ENCODE measurements around the gene RNF126.
"Not testable (repeated sequence)": the region's sequence is repeated elsewhere in the genome, so short reads cannot be mapped to it uniquely, and the experiment has no call there.

The RNF126 gene

GRCh38 chr19:662962-663681, at the start of gene RNF126:
Gene RNF126, minus strand, starts transcription at chr19:663214. Its CDS starts 93 bp downstream, at chr19:663121.
- peak; percentile 98 for DNase-seq (ENCODE audit: low spot score)

- no peak for DNase-seq (ENCODE audit: low spot score)
Observed at GRCh38 chr19:711254-711653, 48.2 kb upstream of the RNF126 start.

- DNase-seq (ENCODE audit: low spot score) = no peak
Observed at GRCh38 chr19:710767-711166, 47.8 kb upstream of the RNF126 start.

GRCh38 chr19:709965-710571, 47.1 kb upstream of the RNF126 start:
- DNase-seq (ENCODE audit: low spot score) = no peak

- DNase-seq (ENCODE audit: low spot score) = no peak
Observed at GRCh38 chr19:709196-709964, 46.4 kb upstream of the RNF126 start.

- DNase-seq (ENCODE audit: low spot score) = peak; percentile 72
Observed at GRCh38 chr19:708154-709143, 45.4 kb upstream of the RNF126 start, which contains the start of gene PALM. Gene PALM, plus strand, starts transcription at chr19:708935. Its CDS starts 212 bp downstream, at chr19:709147.

GRCh38 chr19:704447-704741, 41.4 kb upstream of the RNF126 start:
- no peak for DNase-seq (ENCODE audit: low spot score)

GRCh38 chr19:703651-704446, 40.8 kb upstream of the RNF126 start:
- peak; percentile 66 for DNase-seq (ENCODE audit: low spot score)

- DNase-seq (ENCODE audit: low spot score) = no peak
Observed at GRCh38 chr19:703329-703650, 40.3 kb upstream of the RNF126 start.

- not testable (repeated sequence) for DNase-seq (ENCODE audit: low spot score)
Observed at GRCh38 chr19:702847-703246, 39.8 kb upstream of the RNF126 start.

- not testable (repeated sequence) for DNase-seq (ENCODE audit: low spot score)
Observed at GRCh38 chr19:699885-700284, 36.9 kb upstream of the RNF126 start.

- DNase-seq (ENCODE audit: low spot score) = not testable (repeated sequence)
Observed at GRCh38 chr19:698529-698928, 35.5 kb upstream of the RNF126 start.

GRCh38 chr19:695352-695949, 32.4 kb upstream of the RNF126 start, which contains the start of gene PRSS57:
Gene PRSS57, minus strand, starts transcription at chr19:695452. Its CDS starts 22 bp downstream, at chr19:695430.
- DNase-seq (ENCODE audit: low spot score) = no peak

- no peak for DNase-seq (ENCODE audit: low spot score)
Observed at GRCh38 chr19:694481-695351, 31.7 kb upstream of the RNF126 start.

- DNase-seq (ENCODE audit: low spot score) = no peak
Observed at GRCh38 chr19:690203-690602, 27.2 kb upstream of the RNF126 start.

GRCh38 chr19:688992-689391, 26.0 kb upstream of the RNF126 start:
- DNase-seq (ENCODE audit: low spot score) = no peak

- no peak for DNase-seq (ENCODE audit: low spot score)
Observed at GRCh38 chr19:688214-688613, 25.2 kb upstream of the RNF126 start.

GRCh38 chr19:687569-688166, 24.7 kb upstream of the RNF126 start:
- DNase-seq (ENCODE audit: low spot score) = no peak

GRCh38 chr19:686589-687297, 23.7 kb upstream of the RNF126 start:
- no peak for DNase-seq (ENCODE audit: low spot score)

All from HuH-7.5 (cell line).